ENCODE data around the gene CD86.
"Not testable (repeated sequence)": the region's sequence is repeated elsewhere in the genome, so short reads cannot be mapped to it uniquely, and the experiment has no call there.

CD86 gene

GRCh38 chr3:122033023-122033422 is 22.1 kb upstream of the CD86 start:
- H3K36me3 Mint-ChIP-seq (ENCODE audit: low read depth): no peaks in the 10 kb centered on the region

GRCh38 chr3:122047296-122047695 is 7.9 kb upstream of the CD86 start:
- H3K9me3 Mint-ChIP-seq; H3K27ac Mint-ChIP-seq; H3K4me1 Mint-ChIP-seq; DNase-seq; H3K4me3 Mint-ChIP-seq; H3K36me3 Mint-ChIP-seq (ENCODE audit: low read depth); H3K27me3 Mint-ChIP-seq (ENCODE audit: low read depth, poor library complexity): not testable (repeated sequence)

More at GRCh38 chr3:122033023-122033422, 22.1 kb upstream of the CD86 start:
- TF ChIP-seq CTCF (IDR thresholded peaks at IDR 0.05): no peak
- DNase-seq: no peak
- H3K4me3 Mint-ChIP-seq: no peak overlapping the region
- peaks cover 33% of the 10 kb centered on the region for H3K9me3 Mint-ChIP-seq
- H3K27ac Mint-ChIP-seq: no peak overlapping the region
- no peaks in the 10 kb centered on the region for H3K27me3 Mint-ChIP-seq (ENCODE audit: low read depth, poor library complexity)
- no peaks in the 10 kb centered on the region for H3K4me1 Mint-ChIP-seq

GRCh38 chr3:122047773-122048172 is 7.4 kb upstream of the CD86 start:
- not testable (repeated sequence) for H3K36me3 Mint-ChIP-seq (ENCODE audit: low read depth); DNase-seq; H3K4me3 Mint-ChIP-seq; H3K4me1 Mint-ChIP-seq; H3K9me3 Mint-ChIP-seq; H3K27ac Mint-ChIP-seq; H3K27me3 Mint-ChIP-seq (ENCODE audit: low read depth, poor library complexity)

- DNase-seq: no peak
- H3K27ac Mint-ChIP-seq: no peak overlapping the region
- H3K4me1 Mint-ChIP-seq: no peaks in the 10 kb centered on the region
- H3K4me3 Mint-ChIP-seq: no peak overlapping the region
- TF ChIP-seq CTCF (IDR thresholded peaks at IDR 0.05): no peak
- no peaks in the 10 kb centered on the region for H3K27me3 Mint-ChIP-seq (ENCODE audit: low read depth, poor library complexity)
- peaks cover 4% of the 10 kb centered on the region for H3K9me3 Mint-ChIP-seq
- H3K36me3 Mint-ChIP-seq (ENCODE audit: low read depth): no peaks in the 10 kb centered on the region
Measured at GRCh38 chr3:122052968-122053367, 2.2 kb upstream of the CD86 start.

GRCh38 chr3:122057671-122058070 is 2.5 kb downstream of the CD86 start:
- Mint-ChIP-seq H3K36me3 (ENCODE audit: low read depth) (no peaks in the 10 kb centered on the region), H3K27me3 (ENCODE audit: low read depth, poor library complexity) (peaks cover 3% of the 10 kb centered on the region), H3K27ac (no peak overlapping the region), H3K4me3 (no peak overlapping the region), H3K4me1 (no peaks in the 10 kb centered on the region), H3K9me3 (no peaks in the 10 kb centered on the region)
- DNase-seq: no peak
- TF ChIP-seq CTCF (IDR thresholded peaks at IDR 0.05): no peak

- H3K9me3 Mint-ChIP-seq: no peaks in the 10 kb centered on the region
- H3K27ac Mint-ChIP-seq: no peak overlapping the region
- no peak overlapping the region for H3K4me3 Mint-ChIP-seq
- peaks cover 3% of the 10 kb centered on the region for H3K27me3 Mint-ChIP-seq (ENCODE audit: low read depth, poor library complexity)
- H3K36me3 Mint-ChIP-seq (ENCODE audit: low read depth): no peaks in the 10 kb centered on the region
- TF ChIP-seq CTCF (IDR thresholded peaks at IDR 0.05): no peak
- no peaks in the 10 kb centered on the region for H3K4me1 Mint-ChIP-seq
- DNase-seq: no peak
Measured at GRCh38 chr3:122058294-122058693, 3.1 kb downstream of the CD86 start.

GRCh38 chr3:122060040-122060698 is 5.0 kb downstream of the CD86 start:
- no peaks in the 10 kb centered on the region for H3K36me3 Mint-ChIP-seq (ENCODE audit: low read depth)
- H3K27me3 Mint-ChIP-seq (ENCODE audit: low read depth, poor library complexity): peaks cover 3% of the 10 kb centered on the region
- DNase-seq: no peak
- no peaks in the 10 kb centered on the region for H3K4me1 Mint-ChIP-seq
- TF ChIP-seq CTCF (IDR thresholded peaks at IDR 0.05): no peak
- no peak overlapping the region for H3K4me3 Mint-ChIP-seq
- no peaks in the 10 kb centered on the region for H3K9me3 Mint-ChIP-seq
- no peak overlapping the region for H3K27ac Mint-ChIP-seq

All from nephron progenitor cell (in vitro differentiated cells).